Measurements from ENCODE around the gene TEAD3. TPM values are rescaled to one million over a fixed set of nuclear protein-coding genes. Genes with fewer than 3 reads are reported as not detected.

TEAD3 gene
- total RNA-seq, 1 experiment from 2014 or later = 34.3 TPM

- CTCF ChIA-PET = interaction anchor here (1.0 to 4.1 kb wide), 6 partner anchors 9 to 86 kb away, joined by 3 to 33 read pairs (median 6); partner anchors contain the start of genes PPARD and RPL10A
- DNase-seq (ENCODE audit: low spot score) (no peak), ATAC-seq (peak; percentile 15; the same call in 1 of the 2 replicates)
- peaks cover 20% of the 10 kb centered on the region for H3K9me3 Mint-ChIP-seq
- no peaks in the 10 kb centered on the region for H3K27me3 Mint-ChIP-seq (ENCODE audit: low read depth)
- POLR2A ChIA-PET = interaction anchor here (0.6 to 1.5 kb wide), 2 partner anchors 11 to 506 kb away, joined by 3 to 7 read pairs; no protein-coding TSS in a partner anchor
- H3K4me3 Mint-ChIP-seq = no peak overlapping the region
- peaks cover 25% of the 10 kb centered on the region for H3K36me3 Mint-ChIP-seq
- H3K27ac Mint-ChIP-seq = peak overlapping the region; percentile 27; the same call in 1 of the 2 replicates
- H3K4me1 Mint-ChIP-seq = peaks cover 23% of the 10 kb centered on the region
- no peak for TF ChIP-seq SMAD3 (CRISPR knock-in tag; IDR thresholded peaks at IDR 0.05; ENCODE audit: borderline replicate concordance)
- TF ChIP-seq MYBL2 (CRISPR knock-in tag; IDR thresholded peaks at IDR 0.05) = no peak
- TF ChIP-seq HMGXB4 (CRISPR knock-in tag; IDR thresholded peaks at IDR 0.05) = no peak
- no peak for TF ChIP-seq TEAD4 (CRISPR knock-in tag; IDR thresholded peaks at IDR 0.05)
- TF ChIP-seq NR1H2 (CRISPR knock-in tag; IDR thresholded peaks at IDR 0.05) = no peak
- no peak for TF ChIP-seq NR2C2 (CRISPR knock-in tag; IDR thresholded peaks at IDR 0.05)
- no peak for TF ChIP-seq SOX15 (CRISPR knock-in tag; IDR thresholded peaks at IDR 0.05)
- TF ChIP-seq ZBTB43 (CRISPR knock-in tag; IDR thresholded peaks at IDR 0.05) = no peak
- no peak for TF ChIP-seq MLX (CRISPR knock-in tag; IDR thresholded peaks at IDR 0.05)
- TF ChIP-seq ZNF512 (CRISPR knock-in tag; IDR thresholded peaks at IDR 0.05; ENCODE audit: borderline replicate concordance) = no peak
- TF ChIP-seq ZNF671 (CRISPR knock-in tag; IDR thresholded peaks at IDR 0.05) = no peak
- no peak for TF ChIP-seq IRF2 (CRISPR knock-in tag; IDR thresholded peaks at IDR 0.05; ENCODE audit: borderline replicate concordance, low read depth)
- TF ChIP-seq AFF4 (CRISPR knock-in tag; IDR thresholded peaks at IDR 0.05; ENCODE audit: borderline replicate concordance) = no peak
- TF ChIP-seq ATF1 (CRISPR knock-in tag; IDR thresholded peaks at IDR 0.05) = no peak
- no peak for TF ChIP-seq GABPB1 (CRISPR knock-in tag; IDR thresholded peaks at IDR 0.05)
- TF ChIP-seq HMGA2 (CRISPR knock-in tag; IDR thresholded peaks at IDR 0.05) = no peak
- TF ChIP-seq AR (CRISPR knock-in tag; IDR thresholded peaks at IDR 0.05) = no peak
- TF ChIP-seq GRHL2 (CRISPR knock-in tag; IDR thresholded peaks at IDR 0.05; ENCODE audit: insufficient replicate concordance, severe bottlenecking) = no peak
- TF ChIP-seq KAT7 (CRISPR knock-in tag; IDR thresholded peaks at IDR 0.05; ENCODE audit: borderline replicate concordance) = no peak
- no peak for TF ChIP-seq CTCF (IDR thresholded peaks at IDR 0.05)
These were observed 69.4 kb downstream of the TEAD3 start for GRCh38 chr6:35427435-35427834.

Measured in WTC11 (cell line).